Thyroid gland (tissue), 4 donors: ENCODE measurements around the gene BACH1. TPM values are rescaled to one million over a fixed set of nuclear protein-coding genes. Genes with fewer than 3 reads are reported as not detected.

Experiments
- DNase-seq, 2 donors: peaks; one replicate each; pipeline ENCODE4 v3.0.0-alpha.2; 2019
- H3K27ac ChIP-seq, 3 donors: fragments of 200-600 bp; sonication (generic); 1 replicate in 2 of 3; 2 replicates in 1 of 3; pipeline ENCODE4 v1.5.1; 2016 to 2019; ENCODE audit warnings: mild to moderate bottlenecking in 1 of 3, moderate library complexity in 1 of 3
- H3K27me3 ChIP-seq: fragments of 200-600 bp; sonication (generic); one replicate; pipeline ENCODE4 v1.5.1; 2019
- H3K36me3 ChIP-seq, 2 donors: fragments of 200-600 bp; sonication (generic); one replicate each; pipeline ENCODE4 v1.5.1; 2016 to 2019
- H3K4me1 ChIP-seq, 2 donors: fragments of 200-600 bp; sonication (generic); one replicate each; pipeline ENCODE4 v1.5.1; 2017 to 2019
- H3K4me3 ChIP-seq, 3 donors: fragments of 200-600 bp; sonication (generic); replicated peaks in 1 of 3; 1 replicate in 2 of 3; 2 replicates in 1 of 3; pipeline ENCODE4 v1.5.1; 2016; ENCODE audit warnings: mild to moderate bottlenecking in 1 of 3
- H3K9me3 ChIP-seq: fragments of 200-600 bp; sonication (generic); one replicate; pipeline ENCODE4 v1.5.1; 2017
- POLR2A ChIP-seq, 2 donors: fragments of 450-650 bp; IDR thresholded peaks; one replicate each; pipeline ENCODE4 v1.6.1; 2017; ENCODE audit warnings: antibody characterized with exemption in 2 of 2, mild to moderate bottlenecking in 2 of 2, moderate library complexity in 1 of 2
- WGBS, 2 donors: methylation state at CpG; one replicate each; pipeline ENCODE4 v1.1.5; 2017; 5-methylcytosine and 5-hydroxymethylcytosine counted together
- intact Hi-C: fragments of 100-400 bp; cut with DNase I; formaldehyde crosslinking; loops from one replicate; pipeline ENCODE4 v1.15.1; 2023
- total RNA-seq, 4 donors: library from RNA; depleted of rRNA; stranded (reverse); fragments of >200 nt; gene quantifications; one replicate each; pipeline ENCODE4 v1.2.3, GENCODE V29; 2016
- TF ChIP-seq, protein P1 (sequence below), 6 experiments: fragments of 200-600 bp in 3 of 6; fragments of 450-650 bp in 3 of 6; sonication (generic) in 3 of 6; IDR thresholded peaks; one replicate each; pipeline ENCODE4 v1.5.1; 2016 to 2019; ENCODE audit warnings: antibody characterized with exemption in 6 of 6, mild to moderate bottlenecking in 2 of 6, inconsistent platforms in 1 of 6, moderate library complexity in 1 of 6

BACH1 gene
- total RNA-seq, 4 donors from 2014 or later = 36.3 to 89.9 (median 64.9) TPM

DNA sequence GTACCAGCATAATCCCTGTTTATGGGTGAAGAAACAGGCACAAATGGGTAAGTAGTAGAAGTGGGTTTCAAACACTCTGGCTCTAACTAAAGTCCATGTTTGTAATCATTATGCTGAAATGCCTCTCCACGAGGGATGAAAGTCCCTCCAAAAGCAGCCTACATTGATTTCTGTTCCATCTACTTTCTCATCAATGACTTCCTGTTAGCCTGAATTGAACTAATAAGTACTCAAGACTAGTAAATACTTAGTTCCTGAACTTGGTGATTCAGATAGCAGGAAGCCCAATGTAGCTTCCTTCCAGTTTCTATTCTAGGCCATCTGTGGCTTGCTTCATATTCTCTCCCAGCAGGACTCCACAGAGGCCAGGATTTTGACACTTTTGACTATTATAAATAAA, 11.3 kb upstream of the BACH1 start:
- intact Hi-C loops = no loop called here
- TF ChIP-seq POLR2A (IDR thresholded peaks at IDR 0.05) = no peak
- TF ChIP-seq, protein P1, sequence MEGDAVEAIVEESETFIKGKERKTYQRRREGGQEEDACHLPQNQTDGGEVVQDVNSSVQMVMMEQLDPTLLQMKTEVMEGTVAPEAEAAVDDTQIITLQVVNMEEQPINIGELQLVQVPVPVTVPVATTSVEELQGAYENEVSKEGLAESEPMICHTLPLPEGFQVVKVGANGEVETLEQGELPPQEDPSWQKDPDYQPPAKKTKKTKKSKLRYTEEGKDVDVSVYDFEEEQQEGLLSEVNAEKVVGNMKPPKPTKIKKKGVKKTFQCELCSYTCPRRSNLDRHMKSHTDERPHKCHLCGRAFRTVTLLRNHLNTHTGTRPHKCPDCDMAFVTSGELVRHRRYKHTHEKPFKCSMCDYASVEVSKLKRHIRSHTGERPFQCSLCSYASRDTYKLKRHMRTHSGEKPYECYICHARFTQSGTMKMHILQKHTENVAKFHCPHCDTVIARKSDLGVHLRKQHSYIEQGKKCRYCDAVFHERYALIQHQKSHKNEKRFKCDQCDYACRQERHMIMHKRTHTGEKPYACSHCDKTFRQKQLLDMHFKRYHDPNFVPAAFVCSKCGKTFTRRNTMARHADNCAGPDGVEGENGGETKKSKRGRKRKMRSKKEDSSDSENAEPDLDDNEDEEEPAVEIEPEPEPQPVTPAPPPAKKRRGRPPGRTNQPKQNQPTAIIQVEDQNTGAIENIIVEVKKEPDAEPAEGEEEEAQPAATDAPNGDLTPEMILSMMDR (IDR thresholded peaks at IDR 0.05) = no peak
- Histone ChIP-seq H3K9me3 (no peaks in the 10 kb centered on the region), H3K36me3 (no peaks in the 10 kb centered on the region), H3K4me1 (no peaks in the 10 kb centered on the region), H3K4me3 (no peak overlapping the region), H3K27me3 (no peaks in the 10 kb centered on the region), H3K27ac (no peak overlapping the region)
- 72 to 75% methylated on average over 1 of the region's 1 CpG for WGBS, 2 donors
- no peak for DNase-seq

DNA sequence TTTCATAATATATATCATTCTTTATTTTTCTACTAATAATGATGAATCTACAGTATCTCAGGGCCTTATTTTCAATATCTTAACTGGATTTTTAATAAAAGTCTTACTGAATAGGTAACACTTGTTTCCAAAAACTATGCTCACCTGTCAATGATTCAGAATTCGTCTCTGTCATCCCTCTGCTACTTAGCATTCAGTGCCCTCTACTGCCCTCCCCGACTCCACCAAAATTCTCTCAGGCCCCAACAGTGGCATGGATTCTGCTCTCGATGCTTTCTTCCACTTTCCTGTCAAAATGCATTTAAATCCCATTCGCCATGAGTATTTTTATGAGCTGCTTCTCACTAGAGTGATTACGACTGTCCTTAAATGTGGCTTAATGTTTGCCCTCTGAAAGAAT, 10.5 kb upstream of the BACH1 start:
- Histone ChIP-seq H3K9me3 (no peaks in the 10 kb centered on the region), H3K4me1 (no peaks in the 10 kb centered on the region), H3K27me3 (no peaks in the 10 kb centered on the region), H3K4me3 (no peak overlapping the region), H3K36me3 (no peaks in the 10 kb centered on the region), H3K27ac (no peak overlapping the region)
- TF ChIP-seq POLR2A (IDR thresholded peaks at IDR 0.05) = no peak
- TF ChIP-seq, protein P1 (IDR thresholded peaks at IDR 0.05) = no peak
- no peak for DNase-seq
- intact Hi-C loops = no loop called here
- 86 to 88% methylated on average over 5 of the region's 5 CpGs for WGBS, 2 donors

DNA sequence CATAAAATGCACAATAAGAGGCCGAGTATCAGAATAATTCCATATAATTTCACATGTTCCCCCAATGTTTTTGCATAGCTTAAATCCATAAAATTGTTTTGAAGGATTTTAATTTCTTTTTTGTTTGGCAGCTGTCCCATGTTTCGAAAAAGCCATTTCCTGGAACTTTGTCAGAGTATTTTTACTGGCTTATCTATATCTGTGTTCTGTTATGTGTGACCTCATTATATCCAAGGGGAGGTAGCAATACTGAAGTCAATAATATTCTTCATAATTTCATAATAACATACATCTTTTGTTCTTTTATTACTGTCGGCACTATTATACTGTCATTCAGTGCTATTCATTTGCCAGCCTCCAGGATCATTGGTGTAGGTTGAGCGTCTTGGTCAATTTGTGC, 9.4 kb upstream of the BACH1 start:
- no peak overlapping the region for H3K27ac ChIP-seq
- no peak for TF ChIP-seq POLR2A (IDR thresholded peaks at IDR 0.05)
- TF ChIP-seq, protein P1 (IDR thresholded peaks at IDR 0.05) = no peak
- H3K36me3 ChIP-seq = no peaks in the 10 kb centered on the region
- no peaks in the 10 kb centered on the region for H3K9me3 ChIP-seq
- H3K27me3 ChIP-seq = no peaks in the 10 kb centered on the region
- H3K4me3 ChIP-seq = no peak overlapping the region
- intact Hi-C loops = no loop called here
- no peak for DNase-seq
- no peaks in the 10 kb centered on the region for H3K4me1 ChIP-seq
- WGBS, 2 donors = 74 to 75% methylated on average over 4 of the region's 4 CpGs

DNA sequence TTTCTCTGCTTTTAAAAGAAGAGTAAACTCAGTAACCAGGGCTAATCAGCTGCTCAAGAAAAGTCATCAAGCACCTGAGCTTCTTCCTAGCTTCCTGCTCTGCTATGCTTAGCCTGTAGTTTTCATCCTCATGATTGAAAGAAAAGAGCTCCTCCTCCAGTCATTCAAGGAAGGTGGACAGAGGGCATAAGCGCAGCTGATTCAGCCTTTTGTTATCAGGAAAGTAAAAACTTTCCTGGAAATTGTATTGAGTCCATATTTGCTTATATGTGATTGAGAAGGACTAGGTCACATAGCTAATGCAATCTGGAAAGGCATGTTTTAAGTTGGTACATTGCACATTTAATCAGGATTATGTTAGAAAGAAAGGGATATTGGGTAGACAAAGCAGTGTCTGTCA, 8.5 kb upstream of the BACH1 start:
- no peak for DNase-seq
- H3K27ac ChIP-seq = no peak overlapping the region
- no peak for TF ChIP-seq POLR2A (IDR thresholded peaks at IDR 0.05)
- TF ChIP-seq, protein P1 (IDR thresholded peaks at IDR 0.05) = no peak
- H3K4me3 ChIP-seq = no peak overlapping the region
- H3K36me3 ChIP-seq = no peaks in the 10 kb centered on the region
- no peaks in the 10 kb centered on the region for H3K9me3 ChIP-seq
- no peaks in the 10 kb centered on the region for H3K4me1 ChIP-seq
- 90 to 91% methylated on average over 1 of the region's 1 CpG for whole genome bisulfite sequencing, 2 donors
- intact Hi-C loops = loop anchor here (10.0 kb wide), 1 partner anchor 55 kb away; no protein-coding TSS in a partner anchor
- no peaks in the 10 kb centered on the region for H3K27me3 ChIP-seq

DNA sequence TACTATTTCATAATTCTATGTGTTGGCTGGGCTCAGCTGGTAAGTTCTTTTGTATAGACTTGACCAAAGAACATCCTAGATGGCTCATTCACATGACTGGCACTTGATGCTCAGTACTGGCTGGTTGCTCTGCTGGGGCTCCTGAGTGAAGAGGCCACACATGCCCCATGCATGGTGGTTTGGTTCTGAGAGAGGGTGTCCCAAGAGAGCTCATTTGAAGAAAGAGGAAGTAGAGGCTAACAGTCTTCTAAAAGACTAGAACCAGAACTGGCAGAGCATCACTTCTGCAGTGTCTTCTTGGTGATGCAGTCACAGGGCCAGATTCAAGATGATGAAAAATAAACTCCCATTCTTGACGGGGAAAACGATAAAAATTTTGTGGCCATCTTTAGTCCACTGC, 5.2 kb upstream of the BACH1 start:
- no peaks in the 10 kb centered on the region for H3K27me3 ChIP-seq
- intact Hi-C loops = loop anchor here (10.0 kb wide), 1 partner anchor 51 kb away; no protein-coding TSS in a partner anchor

More for the DNA sequence above, 5.2 kb upstream of the BACH1 start:
- Histone ChIP-seq H3K4me1 (peaks cover 0 to 4% of the 10 kb centered on the region in 2 donors), H3K4me3 (no peak overlapping the region), H3K36me3 (no peaks in the 10 kb centered on the region), H3K27ac (no peak overlapping the region), H3K9me3 (no peaks in the 10 kb centered on the region)
- DNase-seq = no peak
- TF ChIP-seq POLR2A (IDR thresholded peaks at IDR 0.05) = no peak
- TF ChIP-seq, protein P1 (IDR thresholded peaks at IDR 0.05) = no peak
- 91 to 96% methylated on average over 2 of the region's 2 CpGs for WGBS, 2 donors
